Stimulated activated CD8-positive, alpha-beta memory T cell treated with anti-CD3 and anti-CD28 coated beads, Interleukin-15, amount 100 ng/mL, for 48 hours (primary cell): ENCODE data around the gene NFIB.

Experiments used
- DNase-seq, 2 donors: peaks; one replicate each; pipeline ENCODE4 v3.0.0-alpha.2; 2020; ENCODE audit warnings: low read depth in 2 of 2

The NFIB gene

DNA sequence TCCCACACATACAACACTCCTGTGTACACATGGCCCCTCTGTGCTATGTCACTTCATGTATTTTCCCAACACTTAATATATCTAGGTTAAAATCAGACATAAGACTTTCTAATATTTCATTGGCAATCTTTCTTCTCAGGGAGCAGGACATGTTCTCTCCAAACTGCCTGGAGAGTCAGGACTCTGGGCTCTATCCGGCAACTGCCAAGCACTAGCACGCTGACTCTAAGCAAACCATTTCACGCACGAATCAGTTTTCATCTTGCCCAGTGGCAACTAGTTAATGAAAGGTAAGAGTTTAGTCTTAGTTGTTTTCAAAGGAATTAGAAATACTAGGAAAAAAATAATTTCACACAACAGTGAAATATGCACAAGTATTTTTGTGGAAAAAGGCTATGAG, 124.8 kb downstream of the NFIB start:
- no peak for DNase-seq

DNA sequence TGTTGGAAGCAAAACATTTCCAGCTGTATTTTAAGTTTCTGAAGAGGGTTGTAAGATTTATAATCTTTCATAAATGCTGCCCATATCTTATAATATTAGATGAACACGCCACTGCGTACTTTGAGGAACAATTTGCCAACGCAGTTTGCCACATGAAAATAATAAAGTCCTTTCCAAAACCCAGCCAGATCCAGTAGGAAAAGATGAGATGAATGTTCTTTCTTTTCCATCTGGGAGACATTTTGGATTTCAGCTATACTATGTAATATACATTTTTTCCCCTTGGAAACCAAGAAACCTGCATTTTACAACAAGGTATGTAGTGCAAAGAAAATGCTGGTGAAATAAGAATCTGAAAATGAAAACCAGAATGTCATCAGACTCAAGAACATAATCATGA, 125.4 kb downstream of the NFIB start:
- DNase-seq: no peak

GRCh38 chr9:14188011-14188410, 125.9 kb downstream of the NFIB start:
- DNase-seq: no peak

DNA sequence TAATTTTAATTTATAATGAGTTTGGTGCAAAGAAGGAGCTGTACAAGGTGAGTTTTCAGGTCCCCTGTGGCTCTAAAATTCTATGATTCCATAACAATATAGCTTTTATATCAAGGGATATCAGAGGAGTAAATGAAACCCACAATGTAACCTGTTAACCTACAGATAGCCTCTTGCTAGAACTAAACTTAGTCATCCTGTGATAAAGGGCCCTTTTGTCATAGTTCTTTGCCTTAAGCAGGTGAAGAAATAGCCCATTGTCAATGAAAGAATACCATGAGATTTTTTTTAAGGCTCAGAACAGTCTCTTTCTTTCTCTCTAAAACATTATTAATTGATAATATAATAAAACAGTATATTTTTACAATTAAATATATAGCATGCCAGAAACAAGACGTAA, 127.8 kb downstream of the NFIB start:
- DNase-seq: no peak

DNA sequence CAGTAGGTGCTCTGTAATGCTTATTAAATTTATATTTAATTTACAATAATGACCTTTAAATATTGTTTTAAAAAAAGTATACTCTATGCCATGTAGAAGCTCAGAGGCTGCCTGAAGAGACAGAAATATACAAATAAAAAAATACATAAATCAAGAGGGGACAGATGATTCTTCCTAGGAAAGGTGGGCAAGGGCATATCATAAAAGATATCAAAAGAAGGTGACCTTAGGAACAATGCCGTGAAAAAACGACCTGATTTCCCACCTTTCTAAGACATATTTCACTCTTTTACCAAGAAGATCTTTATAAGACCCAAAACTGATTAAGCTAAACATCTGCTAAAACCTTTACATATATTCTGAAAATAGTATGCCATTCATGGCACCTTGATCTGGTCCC, 128.9 kb downstream of the NFIB start:
- DNase-seq: no peak

GRCh38 chr9:14183001-14183400, 130.9 kb downstream of the NFIB start:
- DNase-seq: no peak

DNA sequence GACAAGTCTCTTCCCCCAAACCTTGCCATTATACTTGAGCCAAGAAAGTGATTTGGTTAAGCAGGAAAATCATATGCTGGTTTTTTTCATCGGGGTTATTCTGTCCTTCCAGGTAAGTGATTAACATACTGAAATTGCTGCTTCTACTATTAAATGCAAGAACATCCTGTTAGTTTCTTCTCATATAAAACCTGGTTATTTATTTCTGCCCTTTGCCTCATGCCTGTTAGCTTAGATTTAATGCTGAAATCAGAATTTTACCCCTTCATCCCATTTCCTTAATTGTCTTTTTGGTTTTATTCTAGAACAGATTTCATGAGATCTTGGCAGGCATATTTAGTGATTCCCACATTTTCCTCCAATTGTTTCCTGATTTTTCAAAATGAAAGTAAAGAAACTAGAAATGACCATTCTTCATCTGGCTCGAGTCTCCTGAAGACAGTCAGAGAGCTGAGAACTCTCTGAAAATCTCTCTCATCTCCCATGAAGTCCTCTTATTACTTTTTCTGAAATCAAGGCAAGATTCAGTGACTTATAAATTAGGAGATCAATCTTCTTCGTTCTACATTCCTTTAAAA, 132.9 kb downstream of the NFIB start:
- no peak for DNase-seq

- no peak for DNase-seq
Measured at GRCh38 chr9:14180093-14180959, 133.6 kb downstream of the NFIB start.

DNA sequence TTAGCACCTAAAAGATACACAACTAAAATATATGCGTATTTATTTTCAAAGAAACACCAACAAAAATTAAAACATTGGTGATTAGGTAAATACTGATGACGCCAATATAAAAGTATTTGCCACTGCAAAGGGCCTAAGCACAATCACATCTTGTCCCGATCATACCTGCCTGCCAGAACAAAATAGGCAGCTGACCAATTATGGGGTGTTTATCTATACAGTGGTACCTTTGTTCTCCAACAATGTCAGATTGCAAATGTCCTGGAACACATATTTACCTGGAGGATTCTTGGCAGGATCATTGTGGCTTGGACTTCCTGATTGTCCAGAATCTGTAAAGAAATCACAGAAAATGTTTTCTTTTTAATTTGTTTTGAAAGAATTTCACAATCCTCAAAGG, 134.5 kb downstream of the NFIB start:
- DNase-seq: no peak

DNA sequence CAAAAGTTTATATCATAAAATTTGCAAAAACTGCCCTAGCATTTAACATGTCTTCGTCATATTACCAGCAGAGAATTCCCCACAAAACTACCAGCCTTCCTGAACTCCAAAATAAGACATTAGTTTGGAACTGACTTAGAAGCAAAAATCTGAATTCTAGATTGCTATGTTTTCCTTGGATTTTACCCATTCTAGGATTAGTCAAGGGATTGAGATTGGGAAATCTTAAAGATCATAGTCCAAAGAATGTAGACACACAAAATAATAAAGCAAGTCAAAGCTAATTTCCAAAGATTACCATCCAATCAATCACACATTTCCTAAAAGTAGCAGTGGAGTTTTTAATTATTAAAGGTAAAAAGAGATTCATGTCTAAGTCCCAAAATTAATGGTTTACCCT, 138.2 kb downstream of the NFIB start:
- DNase-seq: no peak

- DNase-seq: no peak
Measured at GRCh38 chr9:14173713-14174112, 140.2 kb downstream of the NFIB start.

- DNase-seq: no peak
Measured at GRCh38 chr9:14170973-14171596, 142.9 kb downstream of the NFIB start.

- no peak for DNase-seq
Measured at GRCh38 chr9:14170392-14170931, 143.5 kb downstream of the NFIB start.

DNA sequence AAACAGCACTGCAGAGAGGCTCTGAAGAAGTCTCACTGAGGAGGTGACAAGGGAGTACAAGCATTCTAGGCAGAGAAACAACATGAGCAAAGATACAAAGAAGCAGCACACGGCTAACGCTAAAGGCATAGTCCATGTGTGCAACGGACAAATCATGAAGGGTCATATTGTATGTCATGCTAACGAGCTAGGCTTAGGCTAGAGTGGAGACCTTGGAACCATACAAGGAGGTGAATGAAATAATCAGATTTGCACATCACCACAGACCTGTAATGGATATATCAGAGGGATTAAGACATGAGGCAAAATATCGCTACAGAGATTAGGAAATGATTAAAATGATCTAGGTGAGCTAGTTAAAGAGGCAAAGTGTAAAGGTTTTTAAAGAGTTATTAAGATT, 145.6 kb downstream of the NFIB start:
- DNase-seq: no peak

GRCh38 chr9:14165376-14166035, 148.4 kb downstream of the NFIB start:
- no peak for DNase-seq

- no peak for DNase-seq
Measured at GRCh38 chr9:14164908-14165307, 149.0 kb downstream of the NFIB start.

DNA sequence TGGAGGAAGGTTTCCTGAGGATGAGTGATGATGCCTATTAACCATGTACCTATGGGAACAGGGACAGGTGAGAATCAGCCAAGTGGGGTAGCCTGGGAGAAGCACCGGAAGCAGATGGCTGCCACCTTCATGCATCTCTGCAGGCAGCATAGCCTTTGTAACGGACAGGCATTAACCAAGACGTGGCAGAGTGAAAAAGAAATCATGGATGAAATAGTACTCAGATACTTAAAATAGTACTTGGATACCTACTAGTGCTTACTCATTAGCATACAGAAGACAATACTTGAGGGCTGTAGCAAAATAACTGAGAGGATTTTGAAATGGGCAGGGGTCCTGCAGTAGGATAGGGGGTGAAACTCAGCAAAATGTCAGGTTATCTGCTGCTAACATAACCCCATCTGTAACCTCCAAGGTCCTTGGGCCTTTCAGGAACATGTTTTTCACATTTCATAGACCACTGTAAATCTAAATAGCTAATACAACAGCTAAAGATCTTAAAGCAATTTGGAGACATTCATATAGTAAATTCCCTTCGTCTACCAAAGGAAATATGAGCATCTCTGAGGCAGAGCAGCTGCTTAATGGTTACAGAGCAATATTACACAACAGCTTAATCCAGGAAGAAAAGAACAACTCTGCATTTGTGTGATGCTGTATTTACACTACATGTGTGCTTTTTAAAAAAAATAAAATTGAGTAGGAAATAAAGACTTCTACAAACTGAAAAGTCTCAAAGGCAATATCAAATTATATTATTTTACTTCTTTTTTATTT, 154.3 kb downstream of the NFIB start:
- DNase-seq: no peak

DNA sequence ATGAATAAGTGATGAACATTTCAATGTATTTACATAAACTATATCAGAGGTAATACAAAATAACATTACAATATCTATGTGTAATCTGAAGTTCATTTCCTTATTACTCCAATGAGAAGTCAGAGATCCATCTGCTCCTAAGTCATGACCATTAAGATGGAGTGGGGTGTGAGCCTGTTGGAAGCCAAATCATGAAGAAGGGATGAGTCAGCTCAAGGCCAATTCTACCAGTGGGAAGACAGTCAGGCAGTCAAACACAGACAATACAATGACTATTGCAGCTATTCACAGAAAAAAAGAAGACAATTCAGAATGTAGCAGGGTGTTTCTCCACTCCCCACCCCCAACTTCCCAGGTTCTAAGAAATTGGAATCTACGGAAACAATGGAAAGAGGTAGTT, 155.0 kb downstream of the NFIB start:
- no peak for DNase-seq

- DNase-seq: no peak
Measured at GRCh38 chr9:14158136-14158813, 155.7 kb downstream of the NFIB start.

GRCh38 chr9:14157191-14157590, 156.8 kb downstream of the NFIB start:
- DNase-seq: no peak

DNA sequence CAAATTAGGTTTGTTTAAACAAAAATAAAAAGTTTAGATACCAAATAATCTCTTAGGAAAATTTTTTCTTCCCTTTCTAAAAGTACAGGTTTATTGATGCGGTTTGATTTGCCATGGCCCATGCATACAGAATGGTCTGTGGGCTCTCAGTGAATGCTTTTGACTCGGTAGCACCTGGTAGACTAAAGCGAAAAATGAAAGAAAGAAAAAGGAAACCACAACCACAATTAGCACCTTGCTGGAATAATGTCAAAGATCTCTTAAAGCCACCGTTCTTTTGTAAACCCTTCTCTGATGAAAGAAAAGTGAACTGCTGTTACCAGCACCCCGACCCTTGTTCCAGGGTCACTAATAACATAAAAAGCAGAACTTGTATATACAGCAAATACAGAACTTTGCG, 157.9 kb downstream of the NFIB start:
- no peak for DNase-seq
